OCI-LY1 (cell line): ENCODE results near the gene HNRNPA3.

Experiments used
- EZH2 ChIP-seq: fragments of 200-600 bp; sonication (generic), shearing (Covaris generic); IDR thresholded peaks from 2 replicates; pipeline ENCODE4 v1.8.0; 2017; ENCODE audit warnings: borderline replicate concordance, mixed run types, mild to moderate bottlenecking, antibody characterized with exemption, low read length, moderate library complexity, mixed read lengths
- TF ChIP-seq, protein P1 (sequence below): fragments of 200-600 bp; sonication (generic), shearing (Covaris generic); IDR thresholded peaks from 2 replicates; pipeline ENCODE4 v1.5.1; 2017; ENCODE audit warnings: mild to moderate bottlenecking, antibody characterized with exemption, low read length, moderate library complexity, mixed read lengths

DNA sequence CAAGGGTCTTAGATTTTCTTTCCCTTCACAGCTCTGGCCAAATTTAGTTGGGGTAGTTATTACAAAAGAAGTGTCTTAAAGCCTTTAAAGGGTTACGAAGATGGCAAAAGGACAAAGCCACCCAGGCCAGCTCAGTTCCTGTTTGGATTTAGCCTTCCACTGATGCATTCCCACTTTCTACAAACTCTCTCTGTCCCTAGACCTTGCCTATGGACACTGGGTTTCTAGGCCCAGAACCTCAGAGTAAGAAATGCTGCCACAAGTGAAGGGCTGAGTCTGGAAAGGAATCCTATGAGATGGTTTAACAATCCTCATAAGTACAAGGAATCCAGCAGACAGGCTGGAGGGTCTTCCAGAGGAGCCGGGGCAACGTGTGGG, 38.6 kb downstream of the HNRNPA3 start:
- TF ChIP-seq, protein P1, sequence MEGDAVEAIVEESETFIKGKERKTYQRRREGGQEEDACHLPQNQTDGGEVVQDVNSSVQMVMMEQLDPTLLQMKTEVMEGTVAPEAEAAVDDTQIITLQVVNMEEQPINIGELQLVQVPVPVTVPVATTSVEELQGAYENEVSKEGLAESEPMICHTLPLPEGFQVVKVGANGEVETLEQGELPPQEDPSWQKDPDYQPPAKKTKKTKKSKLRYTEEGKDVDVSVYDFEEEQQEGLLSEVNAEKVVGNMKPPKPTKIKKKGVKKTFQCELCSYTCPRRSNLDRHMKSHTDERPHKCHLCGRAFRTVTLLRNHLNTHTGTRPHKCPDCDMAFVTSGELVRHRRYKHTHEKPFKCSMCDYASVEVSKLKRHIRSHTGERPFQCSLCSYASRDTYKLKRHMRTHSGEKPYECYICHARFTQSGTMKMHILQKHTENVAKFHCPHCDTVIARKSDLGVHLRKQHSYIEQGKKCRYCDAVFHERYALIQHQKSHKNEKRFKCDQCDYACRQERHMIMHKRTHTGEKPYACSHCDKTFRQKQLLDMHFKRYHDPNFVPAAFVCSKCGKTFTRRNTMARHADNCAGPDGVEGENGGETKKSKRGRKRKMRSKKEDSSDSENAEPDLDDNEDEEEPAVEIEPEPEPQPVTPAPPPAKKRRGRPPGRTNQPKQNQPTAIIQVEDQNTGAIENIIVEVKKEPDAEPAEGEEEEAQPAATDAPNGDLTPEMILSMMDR, result no peak
- TF ChIP-seq EZH2, result no peak
